GM21786 (cell line): ENCODE results near the gene LBHD1.
"Not testable (repeated sequence)": the region's sequence is repeated elsewhere in the genome, so short reads cannot be mapped to it uniquely, and the experiment has no call there.

Source experiments
- ATAC-seq: cut with Tn5 transposase; IDR thresholded peaks from one replicate; pipeline ENCODE4 v1.9.1; 2021; ENCODE audit not compliant: unreplicated experiment

LBHD1 gene

GRCh38 chr11:62665075-62665598 lies 6.9 kb downstream of the LBHD1 start, which contains the start of the genes C11orf98 and CSKMT:
C11orf98 (minus strand) TSS chr11:62665210; CDS start chr11:62665169, 41 bp downstream.
CSKMT (plus strand) TSS chr11:62665312; CDS start chr11:62665880, 568 bp downstream.
- ATAC-seq: peak; percentile 71

- peak; percentile 25 for ATAC-seq
Observed at GRCh38 chr11:62664405-62665074, 7.5 kb downstream of the LBHD1 start.

- ATAC-seq: no peak
Observed at GRCh38 chr11:62656796-62657429, 15.2 kb downstream of the LBHD1 start.

GRCh38 chr11:62654297-62654696 lies 17.8 kb downstream of the LBHD1 start:
- ATAC-seq: no peak

- ATAC-seq: peak; percentile 25
Observed at GRCh38 chr11:62652161-62653006, 19.7 kb downstream of the LBHD1 start.

GRCh38 chr11:62650283-62650682 lies 21.8 kb downstream of the LBHD1 start:
- not testable (repeated sequence) for ATAC-seq

GRCh38 chr11:62649486-62649885 lies 22.6 kb downstream of the LBHD1 start:
- no peak for ATAC-seq

GRCh38 chr11:62648967-62649364 lies 23.1 kb downstream of the LBHD1 start:
- no peak for ATAC-seq

GRCh38 chr11:62648185-62648966 lies 23.7 kb downstream of the LBHD1 start:
- no peak for ATAC-seq

GRCh38 chr11:62647609-62648005 lies 24.5 kb downstream of the LBHD1 start:
- no peak for ATAC-seq

- no peak for ATAC-seq
Observed at GRCh38 chr11:62646825-62647608, 25.1 kb downstream of the LBHD1 start.

GRCh38 chr11:62645946-62646824 lies 25.9 kb downstream of the LBHD1 start, which contains the start of gene GANAB:
GANAB (minus strand) TSS chr11:62646613; CDS start chr11:62646599, 14 bp downstream.
- peak; percentile 98 for ATAC-seq

- no peak for ATAC-seq
Observed at GRCh38 chr11:62645671-62645945, 26.5 kb downstream of the LBHD1 start.

GRCh38 chr11:62644220-62644619 lies 27.8 kb downstream of the LBHD1 start:
- ATAC-seq: no peak

- ATAC-seq: no peak
Observed at GRCh38 chr11:62632492-62632891, 39.6 kb downstream of the LBHD1 start.

GRCh38 chr11:62627713-62628112 lies 44.4 kb downstream of the LBHD1 start:
- no peak for ATAC-seq

GRCh38 chr11:62622476-62623089 lies 49.5 kb downstream of the LBHD1 start:
- ATAC-seq: no peak
